HL-60 (cell line): Measurements from ENCODE around the gene CFAP299.

Source experiments
- DNase-seq, 2 experiments: peaks; one replicate each; pipeline ENCODE4 v3.0.0-alpha.2; 2010 to 2020; ENCODE audit warnings: low read depth in 1 of 2, low spot score in 1 of 2
- H3K27ac ChIP-seq: fragments of 250-450 bp; sonication (Bioruptor Pico); replicated peaks from 2 replicates; pipeline ENCODE4 v1.5.1; 2020; ENCODE audit warnings: mild to moderate bottlenecking, moderate library complexity
- H3K27me3 ChIP-seq: fragments of 250-450 bp; sonication (Bioruptor Pico); 2 replicates; pipeline ENCODE4 v1.5.1; 2021; ENCODE audit warnings: mild to moderate bottlenecking, moderate library complexity; ENCODE audit not compliant: insufficient read depth, poor library complexity, severe bottlenecking
- H3K4me3 ChIP-seq: replicated peaks from 2 replicates; pipeline ENCODE4 v1.5.1; 2011; ENCODE audit warnings: mild to moderate bottlenecking, control low read depth, low read length; ENCODE audit not compliant: insufficient read depth
- CTCF ChIP-seq: IDR thresholded peaks from one replicate; pipeline ENCODE4 v1.5.1; 2011; ENCODE audit warnings: low read length, control low read depth, inconsistent platforms; ENCODE audit not compliant: insufficient read depth
- GABPA ChIP-seq: IDR thresholded peaks from 2 replicates; pipeline ENCODE4 v1.6.1; 2012; ENCODE audit warnings: low read depth
- POLR2AphosphoS5 ChIP-seq: IDR thresholded peaks from 2 replicates; pipeline ENCODE4 v1.6.1; 2012; ENCODE audit warnings: low read depth
- REST ChIP-seq: IDR thresholded peaks from 2 replicates; pipeline ENCODE4 v1.6.1; 2012; ENCODE audit warnings: low read depth; ENCODE audit not compliant: insufficient replicate concordance
- SPI1 ChIP-seq: IDR thresholded peaks from 2 replicates; pipeline ENCODE4 v1.6.1; 2012; ENCODE audit warnings: low read depth, mild to moderate bottlenecking, borderline replicate concordance

The CFAP299 gene

DNA sequence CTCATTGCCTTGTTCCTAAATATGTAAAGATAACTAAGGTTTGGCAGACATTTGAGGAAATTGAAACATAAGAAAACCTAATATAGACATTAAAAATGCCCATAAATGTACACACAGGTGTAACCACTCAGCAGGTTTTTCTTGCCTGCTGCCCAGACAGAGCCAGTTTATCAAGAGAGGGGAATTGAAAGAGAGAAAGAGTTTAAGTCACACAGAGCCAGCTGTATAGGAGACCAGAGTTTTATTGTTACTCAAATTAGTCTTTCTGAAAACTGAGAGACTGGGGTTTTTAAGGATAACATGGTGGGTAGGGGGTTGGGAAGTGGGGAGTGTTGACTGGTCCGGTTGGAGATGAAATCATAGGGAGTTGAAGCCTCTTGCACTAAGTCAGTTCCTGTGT, 119.0 kb downstream of the CFAP299 start:
- Histone ChIP-seq H3K4me3 (no peak overlapping the region), H3K27ac (no peak overlapping the region), H3K27me3 (no peaks in the 10 kb centered on the region)
- TF ChIP-seq GABPA (no peak), POLR2AphosphoS5 (no peak), SPI1 (no peak), REST (no peak), CTCF (no peak)
- no peak for DNase-seq

- Histone ChIP-seq H3K4me3 (no peak overlapping the region), H3K27me3 (no peaks in the 10 kb centered on the region), H3K27ac (no peak overlapping the region)
- no peak for DNase-seq
- TF ChIP-seq SPI1 (no peak), CTCF (no peak), POLR2AphosphoS5 (no peak), GABPA (no peak)
Observed at GRCh38 chr4:80459918-80460473, 124.5 kb downstream of the CFAP299 start.

DNA sequence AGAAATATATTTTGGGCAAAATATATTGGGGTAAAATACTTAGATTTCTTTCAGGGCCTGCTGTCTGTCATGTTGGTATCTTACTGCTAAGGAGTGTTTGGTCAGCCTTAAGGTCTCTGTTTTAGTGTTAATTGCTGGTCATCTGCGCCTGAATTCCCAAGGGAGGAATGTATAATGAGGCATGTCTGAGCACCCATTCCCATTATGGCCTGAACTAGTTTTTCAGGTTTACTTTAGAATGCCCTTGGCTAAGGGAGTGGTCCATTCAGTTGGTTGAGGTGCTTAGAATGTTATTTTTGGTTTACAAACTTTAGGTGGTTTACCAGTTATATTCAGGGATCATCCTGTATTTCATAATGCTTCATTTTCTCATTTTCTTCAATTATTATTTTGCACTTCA, 125.9 kb downstream of the CFAP299 start:
- Histone ChIP-seq H3K27me3 (no peaks in the 10 kb centered on the region), H3K27ac (no peak overlapping the region), H3K4me3 (no peak overlapping the region)
- DNase-seq = no peak
- TF ChIP-seq POLR2AphosphoS5 (no peak), SPI1 (no peak), GABPA (no peak), CTCF (no peak), REST (no peak)

DNA sequence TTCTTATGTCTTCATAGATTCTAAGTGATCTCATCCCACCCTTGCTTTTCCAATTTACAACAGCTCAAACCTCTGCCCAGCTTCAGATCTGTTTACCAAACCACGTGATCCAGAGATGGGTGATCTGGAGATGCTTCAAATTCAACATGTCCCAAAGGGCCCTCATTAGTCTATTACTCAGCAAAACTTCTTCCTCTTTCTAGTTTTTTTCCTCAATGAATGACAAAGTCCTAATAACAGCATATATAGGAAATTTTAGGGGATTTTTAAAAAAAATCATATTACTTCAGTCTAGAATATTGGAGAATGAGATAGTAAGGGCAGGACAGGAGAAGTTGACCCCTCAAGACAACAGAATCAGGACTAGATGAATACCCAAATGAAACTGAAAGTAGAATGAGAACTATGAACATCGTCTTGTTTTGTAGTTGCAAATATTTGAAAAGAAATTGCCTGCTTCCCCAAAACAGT, 127.1 kb downstream of the CFAP299 start:
- Histone ChIP-seq H3K27ac (no peak overlapping the region), H3K4me3 (peak overlapping the region; percentile 19), H3K27me3 (no peaks in the 10 kb centered on the region)
- no peak for DNase-seq
- no peak for TF ChIP-seq REST
- TF ChIP-seq CTCF = no peak
- no peak for TF ChIP-seq POLR2AphosphoS5
- no peak for TF ChIP-seq GABPA
- TF ChIP-seq SPI1 = no peak
